Fibroblast of the aortic adventitia (primary cell): Measurements from ENCODE around the gene RPIA. TPM values are rescaled to one million over a fixed set of nuclear protein-coding genes. Genes with fewer than 3 reads are reported as not detected.
A peak's percentile ranks its signal among the peaks of the same experiment; 100 is the strongest.

Experiments
- DNase-seq: peaks from one replicate; pipeline ENCODE4 v3.0.0-alpha.2; 2010; ENCODE audit warnings: low read depth
- H3K4me3 ChIP-seq: 2 replicates; pipeline ENCODE4 v1.5.1; 2011; ENCODE audit warnings: low read depth, mild to moderate bottlenecking, control low read depth, low read length, moderate library complexity
- total RNA-seq: library from RNA; depleted of rRNA; stranded (reverse); fragments of >200 nt; gene quantifications from 2 replicates; pipeline ENCODE4 v1.2.3, GENCODE V29; 2012; ENCODE audit warnings: low replicate concordance
- TF ChIP-seq, protein P1 (sequence below): IDR thresholded peaks from 2 replicates; pipeline ENCODE4 v1.5.1; 2011; ENCODE audit warnings: mild to moderate bottlenecking, low read length, control low read depth, inconsistent platforms; ENCODE audit not compliant: insufficient read depth

RPIA gene
- total RNA-seq, 1 donor: 7.6 TPM

DNA sequence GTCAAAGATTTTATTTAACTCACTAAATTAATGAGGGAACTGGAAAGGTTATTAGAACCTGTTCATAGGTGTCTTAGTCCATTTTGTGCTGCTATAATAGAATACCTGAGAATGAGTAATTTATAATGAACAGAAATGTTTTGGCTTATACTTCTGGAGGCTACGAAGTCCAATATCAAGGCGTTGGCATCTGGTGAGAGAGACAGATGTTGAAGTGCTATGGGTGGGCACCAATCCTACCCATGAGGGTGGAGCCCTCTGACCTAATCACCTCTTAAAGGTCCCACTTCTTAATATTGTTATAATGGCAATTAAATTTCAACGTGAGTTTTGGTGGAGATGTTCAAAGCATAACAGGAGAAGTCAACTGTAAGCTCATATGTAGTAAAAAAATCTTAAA lies 5.1 kb downstream of the RPIA start:
- no peak overlapping the region for H3K4me3 ChIP-seq
- no peak for DNase-seq
- TF ChIP-seq, protein P1, sequence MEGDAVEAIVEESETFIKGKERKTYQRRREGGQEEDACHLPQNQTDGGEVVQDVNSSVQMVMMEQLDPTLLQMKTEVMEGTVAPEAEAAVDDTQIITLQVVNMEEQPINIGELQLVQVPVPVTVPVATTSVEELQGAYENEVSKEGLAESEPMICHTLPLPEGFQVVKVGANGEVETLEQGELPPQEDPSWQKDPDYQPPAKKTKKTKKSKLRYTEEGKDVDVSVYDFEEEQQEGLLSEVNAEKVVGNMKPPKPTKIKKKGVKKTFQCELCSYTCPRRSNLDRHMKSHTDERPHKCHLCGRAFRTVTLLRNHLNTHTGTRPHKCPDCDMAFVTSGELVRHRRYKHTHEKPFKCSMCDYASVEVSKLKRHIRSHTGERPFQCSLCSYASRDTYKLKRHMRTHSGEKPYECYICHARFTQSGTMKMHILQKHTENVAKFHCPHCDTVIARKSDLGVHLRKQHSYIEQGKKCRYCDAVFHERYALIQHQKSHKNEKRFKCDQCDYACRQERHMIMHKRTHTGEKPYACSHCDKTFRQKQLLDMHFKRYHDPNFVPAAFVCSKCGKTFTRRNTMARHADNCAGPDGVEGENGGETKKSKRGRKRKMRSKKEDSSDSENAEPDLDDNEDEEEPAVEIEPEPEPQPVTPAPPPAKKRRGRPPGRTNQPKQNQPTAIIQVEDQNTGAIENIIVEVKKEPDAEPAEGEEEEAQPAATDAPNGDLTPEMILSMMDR: no peak

DNA sequence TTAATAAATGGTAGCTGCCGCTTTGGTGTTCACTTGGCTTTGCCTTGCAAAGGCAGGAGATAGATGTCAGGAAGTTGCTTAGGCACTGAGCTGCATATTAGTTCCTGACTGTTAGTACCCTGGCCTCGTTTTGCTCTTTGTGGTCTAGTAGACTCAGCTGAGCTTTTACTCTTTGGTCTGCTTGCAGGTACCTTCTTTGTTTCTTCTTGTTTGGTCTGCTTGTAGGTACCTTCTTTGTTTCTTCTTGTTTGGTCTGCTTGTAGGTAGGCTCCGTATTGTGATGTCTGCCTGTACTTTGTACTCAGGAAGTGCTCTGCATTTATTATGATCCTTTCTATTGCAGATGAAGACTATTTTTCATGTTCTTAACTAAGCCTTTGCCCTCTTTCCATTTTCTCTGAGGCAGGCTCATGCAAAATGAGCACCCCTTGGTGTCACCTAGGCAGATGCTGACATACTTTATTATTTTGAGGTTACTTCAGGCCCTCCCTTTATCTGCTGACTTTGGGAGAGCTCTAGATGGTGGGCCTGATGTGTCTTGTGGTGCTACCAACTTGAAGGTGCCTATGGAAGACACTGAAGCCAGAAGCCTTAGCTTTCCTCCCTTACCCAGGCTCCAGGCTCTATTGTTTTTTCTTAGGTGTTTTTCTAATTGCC lies 6.0 kb downstream of the RPIA start:
- H3K4me3 ChIP-seq: no peak overlapping the region
- TF ChIP-seq, protein P1: no peak
- no peak for DNase-seq

DNA sequence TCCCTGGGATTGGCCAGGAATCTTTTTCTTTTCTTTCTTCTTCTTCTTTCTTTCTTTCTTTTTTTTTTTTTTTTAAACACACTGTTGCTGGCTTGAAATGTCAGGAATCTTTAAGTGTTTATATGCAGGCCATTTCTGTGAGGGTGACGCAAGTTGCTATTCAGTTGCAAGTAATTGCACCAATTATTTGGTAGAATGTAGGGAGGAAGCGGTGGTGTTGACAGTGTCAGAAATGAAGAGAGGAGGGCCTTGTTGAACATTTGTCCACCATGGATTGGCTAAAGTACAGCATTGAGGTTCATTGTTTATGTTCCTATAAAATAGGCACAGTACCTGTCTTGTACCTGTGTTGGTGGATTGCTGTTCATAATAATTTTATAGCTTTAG lies 6.5 kb downstream of the RPIA start:
- no peak overlapping the region for H3K4me3 ChIP-seq
- DNase-seq: no peak
- TF ChIP-seq, protein P1: no peak

DNA sequence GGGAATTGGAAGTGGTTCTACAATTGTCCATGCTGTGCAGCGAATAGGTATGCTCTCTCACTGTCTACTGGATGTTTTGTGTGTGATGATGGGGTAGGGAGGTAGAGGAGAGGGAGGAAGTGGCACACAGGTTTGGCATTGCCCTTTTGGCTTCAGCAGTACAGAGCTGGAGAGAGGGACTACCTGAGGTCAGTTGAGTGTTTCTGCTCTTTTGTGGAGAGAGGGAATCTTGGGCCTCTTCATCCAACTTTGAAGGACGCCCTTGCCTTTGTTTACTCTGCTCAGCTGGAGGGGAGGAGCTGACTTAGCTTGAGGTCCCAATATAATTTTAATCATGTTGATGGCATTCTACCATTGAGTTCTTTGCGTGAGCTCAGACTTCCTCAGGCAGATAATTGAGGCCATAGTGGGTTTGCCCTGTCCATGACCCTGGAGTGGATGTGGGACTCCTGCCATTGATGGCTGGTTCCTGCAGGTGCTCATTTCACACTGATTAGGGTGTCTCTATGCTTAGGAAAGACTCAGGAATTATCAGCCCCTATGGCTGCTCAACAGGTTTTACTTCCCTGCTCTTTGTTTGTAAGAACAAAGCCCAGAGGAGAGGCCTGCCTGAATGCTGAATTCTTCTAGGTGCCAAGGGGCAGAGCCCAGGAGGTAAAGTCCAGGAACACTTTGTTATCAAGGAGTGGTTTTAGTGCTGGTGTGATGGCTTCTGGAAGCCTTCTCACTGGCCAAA lies 7.2 kb downstream of the RPIA start:
- TF ChIP-seq, protein P1: no peak
- no peak overlapping the region for H3K4me3 ChIP-seq
- DNase-seq: no peak

DNA sequence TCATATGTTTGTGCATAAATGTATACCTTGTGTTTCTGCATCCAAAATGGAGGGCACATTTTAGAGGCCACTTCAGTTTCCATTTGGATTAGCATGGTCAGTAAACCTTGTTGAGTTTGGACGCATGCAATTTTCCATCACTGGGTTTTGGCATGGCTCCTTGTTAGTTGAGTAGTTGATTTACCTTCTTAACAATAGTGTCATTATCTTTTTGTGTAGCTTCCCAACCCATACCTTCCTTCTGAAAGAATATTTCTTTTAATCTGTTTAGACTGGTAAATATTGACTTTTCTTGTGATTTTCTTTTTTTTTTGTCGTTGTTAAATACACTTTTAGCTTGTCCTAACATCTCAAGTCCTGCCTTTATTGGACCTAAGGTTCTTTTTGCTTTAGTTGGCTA lies 15.5 kb downstream of the RPIA start:
- no peak overlapping the region for H3K4me3 ChIP-seq
- no peak for DNase-seq
- TF ChIP-seq, protein P1: no peak

DNA sequence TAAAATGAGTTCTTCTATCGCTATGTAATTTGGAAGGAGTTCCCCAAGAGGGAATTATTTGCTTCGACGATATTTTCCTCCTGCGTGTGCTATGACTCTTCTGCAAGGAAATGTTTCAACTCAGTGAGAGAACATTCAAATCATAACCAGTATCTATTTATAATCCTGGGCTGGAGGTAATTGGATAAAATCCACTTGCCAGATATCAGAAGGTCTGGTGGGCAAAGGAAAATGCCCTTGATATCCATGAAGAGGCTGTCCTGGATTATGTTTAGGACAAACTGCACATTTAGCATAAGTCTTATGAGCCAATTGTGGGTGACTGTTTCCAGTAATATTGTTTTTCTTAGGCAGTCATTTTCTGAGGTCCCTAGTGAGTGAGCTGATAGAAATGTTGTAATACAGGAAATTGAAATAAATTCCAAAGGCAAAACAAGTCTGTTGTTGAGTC lies 17.7 kb downstream of the RPIA start:
- DNase-seq: peak; percentile 63

More for the DNA sequence above, 17.7 kb downstream of the RPIA start:
- TF ChIP-seq, protein P1: no peak
- no peak overlapping the region for H3K4me3 ChIP-seq
